HUES6 (cell line): ENCODE data around the gene CDCA7L.

Source experiments
- H3K27ac ChIP-seq: 2 replicates; pipeline ENCODE4 v1.7.0; 2013; ENCODE audit warnings: low read depth, mild to moderate bottlenecking, low read length, inconsistent platforms
- H3K27me3 ChIP-seq: 2 replicates; pipeline ENCODE4 v1.6.1; 2013; ENCODE audit warnings: low read length; ENCODE audit not compliant: control insufficient read depth, insufficient read depth
- H3K36me3 ChIP-seq: 2 replicates; pipeline ENCODE4 v1.6.1; 2013; ENCODE audit warnings: low read length; ENCODE audit not compliant: control insufficient read depth, insufficient read depth
- H3K4me1 ChIP-seq: 2 replicates; pipeline ENCODE4 v1.6.1; 2013; ENCODE audit warnings: low read length; ENCODE audit not compliant: control insufficient read depth, insufficient read depth
- H3K4me3 ChIP-seq: 2 replicates; pipeline ENCODE4 v1.5.1; 2013; ENCODE audit warnings: low read depth, low read length
- H3K9ac ChIP-seq: one replicate; pipeline ENCODE4 v1.6.1; 2013; ENCODE audit warnings: mild to moderate bottlenecking, low read length
- H3K9me3 ChIP-seq: 2 replicates; pipeline ENCODE4 v1.6.1; 2013; ENCODE audit warnings: low read depth, low read length; ENCODE audit not compliant: control insufficient read depth, insufficient read depth

Gene CDCA7L

GRCh38 chr7:21911341-21911875, 34.3 kb downstream of the CDCA7L start:
- H3K4me3 ChIP-seq, result no peak overlapping the region
- H3K4me1 ChIP-seq, result no peaks in the 10 kb centered on the region
- peaks cover 90% of the 10 kb centered on the region for H3K36me3 ChIP-seq
- no peak overlapping the region for H3K27ac ChIP-seq
- H3K9ac ChIP-seq, result no peak overlapping the region
- H3K27me3 ChIP-seq, result no peaks in the 10 kb centered on the region
- H3K9me3 ChIP-seq, result no peaks in the 10 kb centered on the region

- H3K4me3 ChIP-seq, result no peak overlapping the region
- H3K36me3 ChIP-seq, result peaks cover 93% of the 10 kb centered on the region
- H3K9me3 ChIP-seq, result no peaks in the 10 kb centered on the region
- H3K9ac ChIP-seq, result no peak overlapping the region
- H3K4me1 ChIP-seq, result no peaks in the 10 kb centered on the region
- H3K27ac ChIP-seq, result no peak overlapping the region
- H3K27me3 ChIP-seq, result no peaks in the 10 kb centered on the region
Observed at GRCh38 chr7:21910253-21910652, 35.4 kb downstream of the CDCA7L start.

GRCh38 chr7:21908746-21909145, 37.0 kb downstream of the CDCA7L start:
- Histone ChIP-seq H3K9me3 (no peaks in the 10 kb centered on the region), H3K4me1 (no peaks in the 10 kb centered on the region), H3K9ac (no peak overlapping the region), H3K4me3 (no peak overlapping the region), H3K27me3 (no peaks in the 10 kb centered on the region), H3K36me3 (peaks cover 92% of the 10 kb centered on the region), H3K27ac (no peak overlapping the region)

GRCh38 chr7:21903020-21903786, 42.5 kb downstream of the CDCA7L start:
- Histone ChIP-seq H3K4me3 (no peak overlapping the region), H3K9me3 (no peaks in the 10 kb centered on the region; the same call in 1 of the 2 replicates), H3K4me1 (no peaks in the 10 kb centered on the region), H3K36me3 (peaks cover 99% of the 10 kb centered on the region), H3K9ac (no peak overlapping the region), H3K27me3 (no peaks in the 10 kb centered on the region), H3K27ac (no peak overlapping the region)

GRCh38 chr7:21902240-21902639, 43.5 kb downstream of the CDCA7L start:
- Histone ChIP-seq H3K4me3 (no peak overlapping the region), H3K9me3 (no peaks in the 10 kb centered on the region; the same call in 1 of the 2 replicates), H3K4me1 (no peaks in the 10 kb centered on the region), H3K27ac (no peak overlapping the region), H3K27me3 (no peaks in the 10 kb centered on the region), H3K9ac (no peak overlapping the region), H3K36me3 (peaks cover 93% of the 10 kb centered on the region)

GRCh38 chr7:21898265-21898930, 47.3 kb downstream of the CDCA7L start:
- no peak overlapping the region for H3K4me3 ChIP-seq
- H3K27me3 ChIP-seq, result no peaks in the 10 kb centered on the region
- no peaks in the 10 kb centered on the region for H3K4me1 ChIP-seq
- H3K36me3 ChIP-seq, result peaks cover 59% of the 10 kb centered on the region
- no peaks in the 10 kb centered on the region; the same call in 1 of the 2 replicates for H3K9me3 ChIP-seq
- no peak overlapping the region for H3K9ac ChIP-seq
- H3K27ac ChIP-seq, result no peak overlapping the region

- H3K27ac ChIP-seq, result no peak overlapping the region
Observed at GRCh38 chr7:21893401-21893800, 52.3 kb downstream of the CDCA7L start.

GRCh38 chr7:21891291-21891690, 54.4 kb downstream of the CDCA7L start:
- H3K27me3 ChIP-seq, result no peaks in the 10 kb centered on the region
- H3K4me3 ChIP-seq, result no peak overlapping the region
- H3K27ac ChIP-seq, result no peak overlapping the region
- H3K36me3 ChIP-seq, result 0 out of 2 replicates have a peak, but pooled peaks cover 3% of the 10 kb centered on the region
- no peak overlapping the region for H3K9ac ChIP-seq
- H3K9me3 ChIP-seq, result no peaks in the 10 kb centered on the region
- peaks cover 8% of the 10 kb centered on the region for H3K4me1 ChIP-seq

More at GRCh38 chr7:21893401-21893800, 52.3 kb downstream of the CDCA7L start:
- H3K4me1 ChIP-seq, result no peaks in the 10 kb centered on the region
- no peaks in the 10 kb centered on the region for H3K9me3 ChIP-seq
- peaks cover 9% of the 10 kb centered on the region for H3K36me3 ChIP-seq
- no peak overlapping the region for H3K9ac ChIP-seq
- no peak overlapping the region for H3K4me3 ChIP-seq
- no peaks in the 10 kb centered on the region for H3K27me3 ChIP-seq

GRCh38 chr7:21887779-21888178, 57.9 kb downstream of the CDCA7L start:
- Histone ChIP-seq H3K4me1 (peaks cover 8% of the 10 kb centered on the region), H3K9me3 (no peaks in the 10 kb centered on the region), H3K27me3 (no peaks in the 10 kb centered on the region), H3K36me3 (no peaks in the 10 kb centered on the region), H3K4me3 (no peak overlapping the region), H3K27ac (no peak overlapping the region), H3K9ac (no peak overlapping the region)

- no peak overlapping the region for H3K4me3 ChIP-seq
Observed at GRCh38 chr7:21887353-21887752, 58.3 kb downstream of the CDCA7L start.

GRCh38 chr7:21886396-21886795, 59.3 kb downstream of the CDCA7L start:
- no peaks in the 10 kb centered on the region for H3K36me3 ChIP-seq
- H3K27me3 ChIP-seq, result no peaks in the 10 kb centered on the region
- no peak overlapping the region for H3K9ac ChIP-seq
- no peak overlapping the region for H3K4me3 ChIP-seq
- H3K4me1 ChIP-seq, result peaks cover 8% of the 10 kb centered on the region
- no peaks in the 10 kb centered on the region for H3K9me3 ChIP-seq
- no peak overlapping the region for H3K27ac ChIP-seq

More at GRCh38 chr7:21887353-21887752, 58.3 kb downstream of the CDCA7L start:
- no peak overlapping the region for H3K9ac ChIP-seq
- no peaks in the 10 kb centered on the region for H3K36me3 ChIP-seq
- H3K27ac ChIP-seq, result no peak overlapping the region
- no peaks in the 10 kb centered on the region for H3K9me3 ChIP-seq
- peaks cover 8% of the 10 kb centered on the region for H3K4me1 ChIP-seq
- no peaks in the 10 kb centered on the region for H3K27me3 ChIP-seq
